ENCODE results near the gene ZCCHC2. TPM values are rescaled to one million over a fixed set of nuclear protein-coding genes. Genes with fewer than 3 reads are reported as not detected.
A peak's percentile ranks its signal among the peaks of the same experiment; 100 is the strongest.

ZCCHC2 gene
- total and polyA plus RNA-seq, 2 of the 13 experiments (the other 11 are each of a cell fraction or from before 2014, with no cell fraction given) = 62.5 to 76.1 TPM

DNA sequence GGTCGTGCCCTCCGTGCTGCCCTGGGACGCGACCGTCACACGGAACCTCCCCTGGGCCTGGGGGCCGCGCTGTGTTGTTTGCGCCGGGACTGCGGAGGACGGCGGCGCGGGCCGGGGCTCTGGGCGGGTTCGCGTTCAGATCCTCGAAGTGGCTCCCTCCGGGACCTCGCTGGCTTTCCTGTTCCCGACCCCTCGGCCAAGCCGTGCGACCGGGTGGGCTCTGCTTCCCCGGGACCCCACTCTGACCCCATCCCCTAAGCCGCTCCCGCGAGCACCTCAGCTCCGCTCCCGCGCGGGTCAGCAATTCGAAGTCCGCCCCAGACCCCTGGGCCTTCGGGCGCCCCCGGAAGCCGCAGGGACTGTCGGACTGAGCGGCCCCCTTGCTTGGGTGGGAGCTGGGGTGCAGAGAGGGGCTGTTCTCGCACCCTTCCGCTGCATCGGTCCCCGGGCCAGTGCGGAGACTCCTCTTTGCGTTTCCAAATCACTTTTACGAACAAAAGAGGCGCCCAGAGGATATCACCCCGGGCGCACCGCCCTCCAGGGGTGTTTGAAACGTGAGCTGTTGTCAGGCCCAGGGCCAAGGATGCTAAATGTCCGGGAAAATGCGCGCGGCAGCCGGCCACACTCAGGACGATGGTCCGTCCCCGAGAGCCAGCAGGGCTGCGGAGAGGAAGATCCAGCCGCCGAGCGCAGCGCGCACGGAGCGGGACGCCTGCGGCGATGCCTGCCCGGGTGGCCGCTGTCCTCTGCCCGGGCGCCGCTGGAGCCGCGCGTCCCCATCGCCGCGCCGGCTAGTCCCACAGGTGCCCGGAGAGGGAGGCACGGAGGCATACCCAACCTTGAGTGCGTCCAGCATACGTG lies 73.5 kb downstream of the ZCCHC2 start (continued):
- no peak for TF ChIP-seq SRY (CRISPR knock-in tag; IDR thresholded peaks at IDR 0.05)
- no peak for TF ChIP-seq FLYWCH1 (CRISPR knock-in tag; IDR thresholded peaks at IDR 0.05)
- no peak for TF ChIP-seq CCDC6 (CRISPR knock-in tag; IDR thresholded peaks at IDR 0.05)
- no peak for TF ChIP-seq WIZ (CRISPR knock-in tag; IDR thresholded peaks at IDR 0.05)
- no peak for TF ChIP-seq NR1H2 (CRISPR knock-in tag; IDR thresholded peaks at IDR 0.05; ENCODE audit: borderline replicate concordance, low read depth)
- no peak for TF ChIP-seq ZNF547 (CRISPR knock-in tag; IDR thresholded peaks at IDR 0.05)
- TF ChIP-seq SSRP1 (CRISPR knock-in tag; IDR thresholded peaks at IDR 0.05) = no peak
- no peak for TF ChIP-seq ZNF10 (CRISPR knock-in tag; IDR thresholded peaks at IDR 0.05; ENCODE audit: borderline replicate concordance, low read depth)
- peak; percentile 48; the same call in 1 of the 2 replicates for TF ChIP-seq ZNF777 (CRISPR knock-in tag; IDR thresholded peaks at IDR 0.05)
- TF ChIP-seq, protein P1, sequence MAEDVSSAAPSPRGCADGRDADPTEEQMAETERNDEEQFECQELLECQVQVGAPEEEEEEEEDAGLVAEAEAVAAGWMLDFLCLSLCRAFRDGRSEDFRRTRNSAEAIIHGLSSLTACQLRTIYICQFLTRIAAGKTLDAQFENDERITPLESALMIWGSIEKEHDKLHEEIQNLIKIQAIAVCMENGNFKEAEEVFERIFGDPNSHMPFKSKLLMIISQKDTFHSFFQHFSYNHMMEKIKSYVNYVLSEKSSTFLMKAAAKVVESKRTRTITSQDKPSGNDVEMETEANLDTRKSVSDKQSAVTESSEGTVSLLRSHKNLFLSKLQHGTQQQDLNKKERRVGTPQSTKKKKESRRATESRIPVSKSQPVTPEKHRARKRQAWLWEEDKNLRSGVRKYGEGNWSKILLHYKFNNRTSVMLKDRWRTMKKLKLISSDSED (CRISPR knock-in tag; IDR thresholded peaks at IDR 0.05) = no peak
- TF ChIP-seq KDM6A (CRISPR knock-in tag; IDR thresholded peaks at IDR 0.05; ENCODE audit: low read depth) = no peak
- TF ChIP-seq HES4 (CRISPR knock-in tag; IDR thresholded peaks at IDR 0.05; ENCODE audit: borderline replicate concordance) = no peak
- no peak for TF ChIP-seq ZXDC (CRISPR knock-in tag; IDR thresholded peaks at IDR 0.05)
- TF ChIP-seq, protein P2, sequence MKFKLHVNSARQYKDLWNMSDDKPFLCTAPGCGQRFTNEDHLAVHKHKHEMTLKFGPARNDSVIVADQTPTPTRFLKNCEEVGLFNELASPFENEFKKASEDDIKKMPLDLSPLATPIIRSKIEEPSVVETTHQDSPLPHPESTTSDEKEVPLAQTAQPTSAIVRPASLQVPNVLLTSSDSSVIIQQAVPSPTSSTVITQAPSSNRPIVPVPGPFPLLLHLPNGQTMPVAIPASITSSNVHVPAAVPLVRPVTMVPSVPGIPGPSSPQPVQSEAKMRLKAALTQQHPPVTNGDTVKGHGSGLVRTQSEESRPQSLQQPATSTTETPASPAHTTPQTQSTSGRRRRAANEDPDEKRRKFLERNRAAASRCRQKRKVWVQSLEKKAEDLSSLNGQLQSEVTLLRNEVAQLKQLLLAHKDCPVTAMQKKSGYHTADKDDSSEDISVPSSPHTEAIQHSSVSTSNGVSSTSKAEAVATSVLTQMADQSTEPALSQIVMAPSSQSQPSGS (CRISPR knock-in tag; IDR thresholded peaks at IDR 0.05) = no peak
- TF ChIP-seq, protein P3, sequence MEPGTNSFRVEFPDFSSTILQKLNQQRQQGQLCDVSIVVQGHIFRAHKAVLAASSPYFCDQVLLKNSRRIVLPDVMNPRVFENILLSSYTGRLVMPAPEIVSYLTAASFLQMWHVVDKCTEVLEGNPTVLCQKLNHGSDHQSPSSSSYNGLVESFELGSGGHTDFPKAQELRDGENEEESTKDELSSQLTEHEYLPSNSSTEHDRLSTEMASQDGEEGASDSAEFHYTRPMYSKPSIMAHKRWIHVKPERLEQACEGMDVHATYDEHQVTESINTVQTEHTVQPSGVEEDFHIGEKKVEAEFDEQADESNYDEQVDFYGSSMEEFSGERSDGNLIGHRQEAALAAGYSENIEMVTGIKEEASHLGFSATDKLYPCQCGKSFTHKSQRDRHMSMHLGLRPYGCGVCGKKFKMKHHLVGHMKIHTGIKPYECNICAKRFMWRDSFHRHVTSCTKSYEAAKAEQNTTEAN (CRISPR knock-in tag; conservative IDR thresholded peaks at IDR 0.05) = no peak
- TF ChIP-seq NAIF1 (CRISPR knock-in tag; IDR thresholded peaks at IDR 0.05; ENCODE audit: borderline replicate concordance) = no peak
- TF ChIP-seq ZNF607 (CRISPR knock-in tag; IDR thresholded peaks at IDR 0.05; ENCODE audit: borderline replicate concordance) = no peak
- no peak for TF ChIP-seq ZNF761 (CRISPR knock-in tag; conservative IDR thresholded peaks at IDR 0.05)
- TF ChIP-seq, protein P4, sequence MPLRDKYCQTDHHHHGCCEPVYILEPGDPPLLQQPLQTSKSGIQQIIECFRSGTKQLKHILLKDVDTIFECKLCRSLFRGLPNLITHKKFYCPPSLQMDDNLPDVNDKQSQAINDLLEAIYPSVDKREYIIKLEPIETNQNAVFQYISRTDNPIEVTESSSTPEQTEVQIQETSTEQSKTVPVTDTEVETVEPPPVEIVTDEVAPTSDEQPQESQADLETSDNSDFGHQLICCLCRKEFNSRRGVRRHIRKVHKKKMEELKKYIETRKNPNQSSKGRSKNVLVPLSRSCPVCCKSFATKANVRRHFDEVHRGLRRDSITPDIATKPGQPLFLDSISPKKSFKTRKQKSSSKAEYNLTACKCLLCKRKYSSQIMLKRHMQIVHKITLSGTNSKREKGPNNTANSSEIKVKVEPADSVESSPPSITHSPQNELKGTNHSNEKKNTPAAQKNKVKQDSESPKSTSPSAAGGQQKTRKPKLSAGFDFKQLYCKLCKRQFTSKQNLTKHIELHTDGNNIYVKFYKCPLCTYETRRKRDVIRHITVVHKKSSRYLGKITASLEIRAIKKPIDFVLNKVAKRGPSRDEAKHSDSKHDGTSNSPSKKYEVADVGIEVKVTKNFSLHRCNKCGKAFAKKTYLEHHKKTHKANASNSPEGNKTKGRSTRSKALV (CRISPR knock-in tag; IDR thresholded peaks at IDR 0.05) = peak; percentile 99
- TF ChIP-seq ZNF136 (CRISPR knock-in tag; IDR thresholded peaks at IDR 0.05; ENCODE audit: low read depth) = no peak
- no peak for TF ChIP-seq HOXD1 (CRISPR knock-in tag; IDR thresholded peaks at IDR 0.05)
- no peak for TF ChIP-seq ZNF672 (CRISPR knock-in tag; IDR thresholded peaks at IDR 0.05)
